HCT116 (cell line): ENCODE data around the gene PDE7B.

Experiments used
- CBX3 ChIP-seq: IDR thresholded peaks from 2 replicates; pipeline ENCODE4 v1.6.1; 2012; ENCODE audit warnings: low read depth
- CEBPB ChIP-seq: IDR thresholded peaks from 2 replicates; pipeline ENCODE4 v1.6.1; 2012; ENCODE audit warnings: low read depth
- CTCF ChIP-seq, 3 experiments: fragments of 200-600 bp in 1 of 3; sonication (generic) in 1 of 3; IDR thresholded peaks in 2 of 3; conservative IDR thresholded peaks in 1 of 3; 2 replicates each; pipeline ENCODE4 v1.5.1; 2012 to 2017; ENCODE audit warnings: low read depth in 2 of 3, low read length in 2 of 3, antibody characterized with exemption in 1 of 3, borderline replicate concordance in 1 of 3, control low read depth in 1 of 3, mild to moderate bottlenecking in 1 of 3, mixed read lengths in 1 of 3, mixed run types in 1 of 3, moderate library complexity in 1 of 3; ENCODE audit not compliant: insufficient read depth in 1 of 3
- EZH2 ChIP-seq: fragments of 200-600 bp; sonication (generic); IDR thresholded peaks from 2 replicates; pipeline ENCODE4 v1.6.1; 2017; ENCODE audit warnings: antibody characterized with exemption, mixed run types
- EZH2phosphoT487 ChIP-seq: fragments of 200-600 bp; IDR thresholded peaks from 2 replicates; pipeline ENCODE4 v1.6.1; 2018; ENCODE audit warnings: antibody characterized with exemption, borderline replicate concordance
- POLR2A ChIP-seq: IDR thresholded peaks from 2 replicates; pipeline ENCODE4 v1.7.0; 2011; ENCODE audit warnings: borderline replicate concordance; ENCODE audit not compliant: insufficient read depth, insufficient read length; ENCODE audit errors: extremely low read depth
- POLR2AphosphoS5 ChIP-seq: IDR thresholded peaks from 2 replicates; pipeline ENCODE4 v1.6.1; 2011; ENCODE audit warnings: mild to moderate bottlenecking, low read depth, low read length, moderate library complexity
- RAD21 ChIP-seq: IDR thresholded peaks from 2 replicates; pipeline ENCODE4 v1.6.1; 2012; ENCODE audit warnings: low read depth, mild to moderate bottlenecking
- SIN3A ChIP-seq: IDR thresholded peaks from 2 replicates; pipeline ENCODE4 v1.6.1; 2012; ENCODE audit warnings: low read depth
- SRF ChIP-seq: IDR thresholded peaks from 2 replicates; pipeline ENCODE4 v1.6.1; 2012; ENCODE audit warnings: low read depth
- ZNF274 ChIP-seq: fragments of 200-500 bp; sonication (Bioruptor generic); IDR thresholded peaks from 2 replicates; pipeline ENCODE4 v1.6.1; 2014; ENCODE audit warnings: mild to moderate bottlenecking, low read depth, low read length, inconsistent platforms
- TF ChIP-seq, protein P1 (sequence below): IDR thresholded peaks from 2 replicates; pipeline ENCODE4 v1.6.1; 2012

DNA sequence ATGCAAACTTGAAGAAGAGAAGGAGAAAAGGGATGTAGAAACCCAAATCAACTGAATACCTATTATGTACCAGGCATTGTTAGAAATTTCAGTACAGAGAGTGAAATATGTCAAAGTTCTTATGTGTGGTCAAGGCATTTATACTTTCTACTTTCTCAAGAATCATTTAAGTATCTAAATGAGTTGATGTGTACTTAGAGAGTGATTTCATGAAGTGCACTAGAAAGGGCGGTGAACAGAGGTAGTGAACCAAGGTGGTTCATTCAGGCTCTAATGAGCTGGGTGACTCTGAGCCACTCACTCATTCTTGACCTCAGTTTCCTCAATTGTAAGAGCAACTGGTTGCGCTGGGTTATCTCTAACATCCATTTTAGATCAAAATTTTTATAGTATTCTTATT, 3.3 kb downstream of the PDE7B start:
- TF ChIP-seq CTCF (IDR thresholded peaks at IDR 0.05 in 2 of 3, conservative IDR thresholded peaks at IDR 0.05 in 1 of 3; ENCODE audit: borderline replicate concordance in 1 of 3, insufficient read depth in 1 of 3, low read depth in 2 of 3, low read length in 2 of 3) (no peak), POLR2AphosphoS5 (no peak), SIN3A (no peak), RAD21 (no peak), ZNF274 (no peak), EZH2phosphoT487 (no peak), POLR2A (no peak), EZH2 (no peak), SRF (no peak), CEBPB (no peak), CBX3 (no peak)
- TF ChIP-seq, protein P1, sequence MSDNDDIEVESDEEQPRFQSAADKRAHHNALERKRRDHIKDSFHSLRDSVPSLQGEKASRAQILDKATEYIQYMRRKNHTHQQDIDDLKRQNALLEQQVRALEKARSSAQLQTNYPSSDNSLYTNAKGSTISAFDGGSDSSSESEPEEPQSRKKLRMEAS = no peak
